Activated CD8-positive, alpha-beta T cell treated with anti-CD3 and anti-CD28 coated beads for 36 hours (primary cell): ENCODE data around the gene IL12RB2. TPM values are rescaled to one million over a fixed set of nuclear protein-coding genes. Genes with fewer than 3 reads are reported as not detected.

Experiments used
- ATAC-seq: fragments of 200-7000 bp; cut with Tn5 transposase; one replicate; pipeline ENCODE4 v1.10.0; 2021; ENCODE audit warnings: mild to moderate bottlenecking, moderate library complexity
- CTCF ChIA-PET: fragments of 350-600 bp; sonication (Branson Sonifier 250); formaldehyde crosslinking; loops from one replicate; lab custom pipeline; 2021; ENCODE audit warnings: antibody characterized with exemption; lab: Charles Lee
- POLR2A ChIA-PET: fragments of 350-600 bp; sonication (Branson Sonifier 250); formaldehyde crosslinking; loops from one replicate; lab custom pipeline; 2021; ENCODE audit warnings: antibody characterized with exemption; lab: Charles Lee
- DNase-seq: peaks from one replicate; pipeline ENCODE4 v3.0.0-alpha.2; 2020
- H3K27ac Mint-ChIP-seq: one replicate; pipeline ENCODE4 v1.8.0; 2021; ENCODE audit warnings: mild to moderate bottlenecking, mixed read lengths
- H3K27me3 Mint-ChIP-seq: one replicate; pipeline ENCODE4 v1.8.0; 2021; ENCODE audit warnings: mixed read lengths
- H3K36me3 Mint-ChIP-seq: one replicate; pipeline ENCODE4 v1.8.0; 2021; ENCODE audit warnings: low read depth, mixed read lengths
- H3K4me1 Mint-ChIP-seq: one replicate; pipeline ENCODE4 v1.8.0; 2021; ENCODE audit warnings: low read depth, mixed read lengths
- H3K4me3 Mint-ChIP-seq: one replicate; pipeline ENCODE4 v1.8.0; 2021; ENCODE audit warnings: mild to moderate bottlenecking, moderate library complexity, mixed read lengths
- H3K9me3 Mint-ChIP-seq: one replicate; pipeline ENCODE4 v1.8.0; 2021; ENCODE audit warnings: mixed read lengths
- intact Hi-C: fragments of 100-400 bp; cut with micrococcal nuclease; formaldehyde crosslinking; loops from one replicate; pipeline ENCODE4 v1.10.0; 2022
- total RNA-seq, 2 experiments: library from RNA; stranded (reverse); gene quantifications; one replicate each; pipeline ENCODE4 v1.2.3, GENCODE V29; 2021
- TF ChIP-seq, protein P1 (sequence below): fragments of 200-600 bp; IDR thresholded peaks from one replicate; pipeline ENCODE4 v1.8.0; 2022; ENCODE audit warnings: antibody characterized with exemption, mild to moderate bottlenecking

The IL12RB2 gene
- total RNA-seq, 2 experiments from 2014 or later: 29.1 to 29.7 TPM

DNA sequence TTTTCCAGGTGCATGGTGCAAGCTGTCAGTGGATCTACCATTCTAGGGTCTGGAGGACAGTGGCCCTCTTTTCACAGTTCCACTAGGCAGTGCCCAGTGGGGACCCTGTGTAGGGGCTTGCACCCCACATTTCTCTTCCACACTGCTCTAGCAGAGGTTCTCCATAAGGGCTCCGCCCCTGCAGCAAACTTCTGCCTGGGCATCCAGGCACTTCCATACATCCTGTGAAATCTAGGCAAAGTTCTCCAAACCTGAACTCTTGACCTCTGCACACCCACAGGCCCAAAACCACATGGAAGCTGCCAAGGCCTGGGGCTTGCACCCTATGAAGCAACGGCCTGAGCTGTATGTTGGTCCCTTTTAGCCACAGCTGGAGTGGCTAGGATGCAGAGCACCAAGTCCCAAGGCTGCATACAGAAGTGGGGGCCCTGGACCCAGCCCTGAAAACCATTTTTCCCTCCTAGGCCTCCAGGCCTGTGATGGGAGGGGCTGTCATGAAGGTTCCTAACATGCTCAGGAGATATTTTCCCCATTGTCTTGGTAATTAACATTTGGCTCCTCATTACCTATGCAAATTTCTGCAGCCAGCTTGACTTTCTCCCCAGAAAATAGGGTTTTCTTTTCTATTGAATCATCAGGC is 76.4 kb downstream of the IL12RB2 start:
- POLR2A ChIA-PET: no interaction called here

DNA sequence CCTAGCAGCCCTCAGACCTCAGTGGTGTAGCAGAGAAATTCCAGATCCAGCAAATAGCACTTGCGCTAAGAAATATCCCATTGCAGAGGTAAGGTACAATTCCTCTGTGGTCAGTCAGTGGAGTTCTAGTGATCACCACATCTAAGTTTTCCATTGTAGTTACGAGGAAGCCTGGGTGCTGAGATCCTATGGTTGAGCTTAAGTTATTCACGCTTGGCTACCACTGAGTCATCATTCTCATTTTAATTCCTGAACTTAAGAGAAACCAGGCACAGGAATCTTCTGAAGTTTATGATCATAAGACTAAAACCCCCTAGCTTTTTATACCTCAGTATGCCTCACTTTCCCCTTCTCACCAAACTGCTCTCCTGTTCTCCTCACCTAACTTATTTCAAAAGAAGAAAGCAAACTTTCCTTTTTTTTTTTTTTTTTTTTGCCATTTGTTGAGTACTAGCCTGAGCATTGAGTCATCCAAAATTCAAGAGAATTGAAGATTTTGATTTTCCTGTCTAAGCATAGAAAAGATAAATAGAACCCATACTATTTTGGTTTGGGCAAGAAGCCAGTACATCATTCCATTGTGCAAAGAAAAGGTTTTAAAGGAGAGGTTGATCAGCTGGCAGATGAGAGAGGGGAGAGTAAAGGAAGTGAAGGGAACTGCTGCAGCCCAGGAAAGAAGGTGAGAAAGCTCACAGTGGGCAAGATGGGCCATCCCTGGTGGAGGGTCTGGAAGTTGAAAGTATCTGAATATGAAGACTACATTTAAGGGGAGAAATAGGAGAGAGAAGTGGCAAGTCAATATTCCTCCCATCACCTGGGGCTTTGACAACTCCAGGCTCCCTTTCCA is 82.6 kb downstream of the IL12RB2 start:
- Mint-ChIP-seq H3K4me1 (no peaks in the 10 kb centered on the region), H3K36me3 (peaks cover 51% of the 10 kb centered on the region), H3K9me3 (peaks cover 5% of the 10 kb centered on the region), H3K27ac (no peak overlapping the region), H3K27me3 (no peaks in the 10 kb centered on the region), H3K4me3 (no peak overlapping the region)
- DNase-seq (no peak), ATAC-seq (no peak)
- intact Hi-C loops: no loop called here
- POLR2A ChIA-PET: interaction anchor here (0.6 to 2.3 kb wide), 7 partner anchors 9 to 150 kb away, joined by 3 to 7 read pairs (median 3); no protein-coding TSS in a partner anchor
- TF ChIP-seq, protein P1, sequence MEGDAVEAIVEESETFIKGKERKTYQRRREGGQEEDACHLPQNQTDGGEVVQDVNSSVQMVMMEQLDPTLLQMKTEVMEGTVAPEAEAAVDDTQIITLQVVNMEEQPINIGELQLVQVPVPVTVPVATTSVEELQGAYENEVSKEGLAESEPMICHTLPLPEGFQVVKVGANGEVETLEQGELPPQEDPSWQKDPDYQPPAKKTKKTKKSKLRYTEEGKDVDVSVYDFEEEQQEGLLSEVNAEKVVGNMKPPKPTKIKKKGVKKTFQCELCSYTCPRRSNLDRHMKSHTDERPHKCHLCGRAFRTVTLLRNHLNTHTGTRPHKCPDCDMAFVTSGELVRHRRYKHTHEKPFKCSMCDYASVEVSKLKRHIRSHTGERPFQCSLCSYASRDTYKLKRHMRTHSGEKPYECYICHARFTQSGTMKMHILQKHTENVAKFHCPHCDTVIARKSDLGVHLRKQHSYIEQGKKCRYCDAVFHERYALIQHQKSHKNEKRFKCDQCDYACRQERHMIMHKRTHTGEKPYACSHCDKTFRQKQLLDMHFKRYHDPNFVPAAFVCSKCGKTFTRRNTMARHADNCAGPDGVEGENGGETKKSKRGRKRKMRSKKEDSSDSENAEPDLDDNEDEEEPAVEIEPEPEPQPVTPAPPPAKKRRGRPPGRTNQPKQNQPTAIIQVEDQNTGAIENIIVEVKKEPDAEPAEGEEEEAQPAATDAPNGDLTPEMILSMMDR: no peak
- CTCF ChIA-PET: interaction anchor here (0.6 to 2.0 kb wide), 2 partner anchors 33 to 111 kb away, joined by 3 to 5 read pairs; no protein-coding TSS in a partner anchor

More for the DNA sequence above, 76.4 kb downstream of the IL12RB2 start:
- DNase-seq (no peak), ATAC-seq (no peak)
- Mint-ChIP-seq H3K4me1 (no peaks in the 10 kb centered on the region), H3K4me3 (no peak overlapping the region), H3K9me3 (peaks cover 26% of the 10 kb centered on the region), H3K27me3 (no peaks in the 10 kb centered on the region), H3K27ac (no peak overlapping the region), H3K36me3 (peaks cover 69% of the 10 kb centered on the region)
- CTCF ChIA-PET: no interaction called here
- TF ChIP-seq, protein P1: no peak
- intact Hi-C loops: no loop called here

DNA sequence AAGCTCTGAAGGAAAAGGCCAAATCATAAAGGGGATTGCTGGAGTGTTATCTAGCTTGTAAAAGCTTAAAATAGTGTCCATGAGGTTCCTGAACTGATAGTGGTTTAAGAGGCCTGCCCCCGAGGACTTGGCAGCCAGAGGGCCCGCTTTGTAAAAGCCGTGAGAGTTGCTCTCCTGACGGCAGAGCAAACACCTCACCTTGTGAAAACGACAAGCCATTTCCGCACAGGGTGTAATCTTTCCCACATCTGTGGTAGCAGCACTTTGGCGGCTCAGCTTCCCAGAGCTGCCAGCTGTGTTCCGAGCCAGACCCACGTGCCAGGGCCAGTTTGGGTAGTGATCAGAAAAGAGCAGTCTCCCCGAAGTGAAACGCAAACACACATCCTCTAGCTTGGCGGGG is 85.6 kb downstream of the IL12RB2 start:
- intact Hi-C loops: no loop called here

DNA sequence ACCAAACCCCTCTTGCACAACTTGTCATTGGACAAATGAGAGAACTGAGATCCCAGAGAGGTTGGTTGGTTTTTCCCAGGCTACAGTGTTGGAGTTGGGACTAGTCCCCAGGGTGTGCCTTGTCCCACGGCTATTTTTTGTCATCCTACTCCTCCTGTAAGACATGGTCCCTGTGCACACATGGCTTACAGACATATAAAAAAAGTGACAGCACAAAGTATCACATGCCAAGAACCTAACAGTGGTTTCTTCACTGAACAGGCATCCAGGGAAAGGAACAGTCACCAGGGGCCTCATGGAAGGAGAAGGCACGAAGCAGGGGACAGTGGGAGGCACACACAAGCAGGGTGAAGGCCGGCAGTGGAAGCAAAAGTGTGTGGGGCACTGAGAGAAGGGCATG is 86.1 kb downstream of the IL12RB2 start:
- Mint-ChIP-seq H3K4me3 (no peak overlapping the region), H3K27me3 (no peaks in the 10 kb centered on the region), H3K27ac (no peak overlapping the region), H3K9me3 (no peaks in the 10 kb centered on the region), H3K36me3 (peaks cover 60% of the 10 kb centered on the region), H3K4me1 (no peaks in the 10 kb centered on the region)
- intact Hi-C loops: no loop called here
- ATAC-seq (no peak), DNase-seq (no peak)
- TF ChIP-seq, protein P1: no peak
- ChIA-PET CTCF (interaction anchor here (1.9 kb wide), 1 partner anchor 68 kb away, joined by 3 read pairs; no protein-coding TSS in a partner anchor), POLR2A (interaction anchor here (1.1 to 1.3 kb wide), 3 partner anchors 15 to 35 kb away, joined by 3 read pairs; no protein-coding TSS in a partner anchor)

More for the DNA sequence above, 85.6 kb downstream of the IL12RB2 start:
- POLR2A ChIA-PET: interaction anchor here (0.8 to 1.1 kb wide), 4 partner anchors 15 to 172 kb away, joined by 3 read pairs; no protein-coding TSS in a partner anchor
- no peaks in the 10 kb centered on the region for H3K27me3 Mint-ChIP-seq
- H3K9me3 Mint-ChIP-seq: no peaks in the 10 kb centered on the region
- H3K27ac Mint-ChIP-seq: no peak overlapping the region
- CTCF ChIA-PET: interaction anchor here (1.9 kb wide), 1 partner anchor 68 kb away, joined by 3 read pairs; no protein-coding TSS in a partner anchor
- H3K4me3 Mint-ChIP-seq: no peak overlapping the region
- DNase-seq: no peak
- TF ChIP-seq, protein P1: no peak
- ATAC-seq: no peak
- peaks cover 58% of the 10 kb centered on the region for H3K36me3 Mint-ChIP-seq
- no peaks in the 10 kb centered on the region for H3K4me1 Mint-ChIP-seq
